Gastrocnemius medialis (tissue), 4 donors: Measurements from ENCODE around the gene PSMB3. TPM values are rescaled to one million over a fixed set of nuclear protein-coding genes. Genes with fewer than 3 reads are reported as not detected.

Experiments
- ATAC-seq, 2 donors: fragments of 150-250 bp; one replicate each; pipeline ENCODE4 v1.9.1; 2016
- DNase-seq, 2 donors: peaks; one replicate each; pipeline ENCODE4 v3.0.0-alpha.2; 2019
- H3K27ac ChIP-seq, 4 donors: fragments of 200-600 bp; sonication (generic); 1 replicate in 1 of 4; 2 replicates in 3 of 4; pipeline ENCODE4 v1.5.1; 2016 to 2018; ENCODE audit warnings: mild to moderate bottlenecking in 2 of 4, moderate library complexity in 1 of 4
- H3K27me3 ChIP-seq, 3 donors: fragments of 200-600 bp; sonication (generic) in 2 of 3; 1 replicate in 1 of 3; 2 replicates in 2 of 3; pipeline versions ENCODE4 v1.5.1 to v1.6.0; 2016 to 2019; ENCODE audit warnings: mild to moderate bottlenecking in 1 of 3, moderate library complexity in 1 of 3
- H3K36me3 ChIP-seq, 2 donors: fragments of 200-600 bp; sonication (generic) in 1 of 2; one replicate each; pipeline ENCODE4 v1.5.1; 2017 to 2018
- H3K4me1 ChIP-seq, 2 donors: fragments of 200-600 bp; sonication (generic) in 1 of 2; one replicate each; pipeline ENCODE4 v1.5.1; 2016 to 2017; ENCODE audit warnings: mild to moderate bottlenecking in 2 of 2
- H3K4me3 ChIP-seq, 4 donors: fragments of 200-600 bp; sonication (generic) in 3 of 4; 1 replicate in 1 of 4; 2 replicates in 3 of 4; pipeline ENCODE4 v1.5.1; 2016 to 2019; ENCODE audit warnings: mild to moderate bottlenecking in 2 of 4
- H3K9me3 ChIP-seq, 3 donors: fragments of 200-600 bp; sonication (generic) in 2 of 3; 1 replicate in 1 of 3; 2 replicates in 2 of 3; pipeline ENCODE4 v1.5.1; 2016 to 2019
- POLR2A ChIP-seq, 2 donors: fragments of 450-650 bp; IDR thresholded peaks; one replicate each; pipeline ENCODE4 v1.6.1; 2017; ENCODE audit warnings: antibody characterized with exemption in 2 of 2, mild to moderate bottlenecking in 2 of 2, moderate library complexity in 2 of 2
- in situ Hi-C, 4 donors: fragments of 200-750 bp; cut with MboI; loops; one replicate each; pipeline versions ENCODE4 v1.15.0 to v1.8.0; 2017; ENCODE audit warnings: low sequenced_read_pairs in 4 of 4
- intact Hi-C: fragments of 100-400 bp; cut with DNase I; formaldehyde crosslinking; loops from one replicate; pipeline ENCODE4 v1.15.1; 2023; ENCODE audit warnings: low total_unique reads
- total RNA-seq, 4 donors: library from RNA; depleted of rRNA; stranded (reverse); fragments of >200 nt; gene quantifications; one replicate each; pipeline versions ENCODE4 v1.1.0 to v1.2.3, GENCODE V29; 2016
- TF ChIP-seq, protein P1 (sequence below), 5 experiments: fragments of 450-650 bp in 3 of 5; fragments of 200-600 bp in 2 of 5; sonication (generic) in 2 of 5; IDR thresholded peaks in 4 of 5; conservative IDR thresholded peaks in 1 of 5; 1 replicate in 4 of 5; 2 replicates in 1 of 5; pipeline ENCODE4 v1.5.1; 2016 to 2019; ENCODE audit warnings: antibody characterized with exemption in 5 of 5, mild to moderate bottlenecking in 3 of 5, moderate library complexity in 3 of 5

The PSMB3 gene
- total RNA-seq, 4 donors from 2014 or later: 211 to 334 (median 280) TPM

DNA sequence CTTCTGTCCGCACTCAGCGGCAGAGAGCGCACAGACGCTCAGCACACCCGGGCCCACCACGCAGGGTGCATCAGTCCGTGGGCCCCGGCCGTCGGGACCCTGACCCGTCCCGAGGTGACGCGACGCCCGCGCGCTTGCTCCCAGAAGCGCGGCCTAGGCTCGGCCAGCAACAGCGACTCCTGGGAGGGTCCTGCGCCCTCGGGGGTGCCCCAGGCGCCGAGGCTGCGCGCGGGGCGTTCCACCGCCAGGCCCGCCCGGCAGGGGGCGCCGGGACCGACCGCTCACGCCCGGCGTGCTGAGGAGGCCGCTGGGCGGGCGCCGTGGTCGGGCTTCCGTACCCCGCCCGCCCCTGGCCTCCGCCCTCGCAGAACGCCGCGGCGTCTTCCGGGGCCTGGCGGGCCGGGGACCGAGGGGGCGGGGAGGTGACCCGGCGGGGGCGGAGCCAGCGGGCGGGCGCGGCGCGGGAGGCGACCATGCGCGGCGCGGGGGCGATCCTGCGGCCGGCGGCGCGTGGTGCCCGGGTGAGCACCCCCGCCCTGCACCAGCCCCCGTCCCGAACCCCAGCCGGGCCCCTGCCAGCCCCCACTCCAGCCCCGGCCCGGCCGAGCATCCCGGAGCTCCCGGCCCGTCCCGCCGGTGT lies 22.5 kb upstream of the PSMB3 start, which contains the start of gene CISD3:
Gene CISD3 (plus strand): TSS at position 456 of the 640 bp plus-strand sequence. CDS start 18 bp downstream, at position 474.
- H3K4me3 ChIP-seq: peak within 1 kb of the TSS; percentile 79 to 96 (median 87)
- intact Hi-C loops: loop anchor here (1.0 kb wide), 2 partner anchors 22 to 28 kb away; partner anchors contain the start of gene PSMB3
- peak within 1 kb of the TSS; percentile 88 to 95 (median 90) for H3K27ac ChIP-seq
- peak; percentile 81 to 86 for ATAC-seq
- H3K36me3 ChIP-seq: peaks cover 0 to 14% of the 10 kb centered on the region in 2 donors
- H3K27me3 ChIP-seq: no peaks in the 10 kb centered on the region
- TF ChIP-seq, protein P1, sequence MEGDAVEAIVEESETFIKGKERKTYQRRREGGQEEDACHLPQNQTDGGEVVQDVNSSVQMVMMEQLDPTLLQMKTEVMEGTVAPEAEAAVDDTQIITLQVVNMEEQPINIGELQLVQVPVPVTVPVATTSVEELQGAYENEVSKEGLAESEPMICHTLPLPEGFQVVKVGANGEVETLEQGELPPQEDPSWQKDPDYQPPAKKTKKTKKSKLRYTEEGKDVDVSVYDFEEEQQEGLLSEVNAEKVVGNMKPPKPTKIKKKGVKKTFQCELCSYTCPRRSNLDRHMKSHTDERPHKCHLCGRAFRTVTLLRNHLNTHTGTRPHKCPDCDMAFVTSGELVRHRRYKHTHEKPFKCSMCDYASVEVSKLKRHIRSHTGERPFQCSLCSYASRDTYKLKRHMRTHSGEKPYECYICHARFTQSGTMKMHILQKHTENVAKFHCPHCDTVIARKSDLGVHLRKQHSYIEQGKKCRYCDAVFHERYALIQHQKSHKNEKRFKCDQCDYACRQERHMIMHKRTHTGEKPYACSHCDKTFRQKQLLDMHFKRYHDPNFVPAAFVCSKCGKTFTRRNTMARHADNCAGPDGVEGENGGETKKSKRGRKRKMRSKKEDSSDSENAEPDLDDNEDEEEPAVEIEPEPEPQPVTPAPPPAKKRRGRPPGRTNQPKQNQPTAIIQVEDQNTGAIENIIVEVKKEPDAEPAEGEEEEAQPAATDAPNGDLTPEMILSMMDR (IDR thresholded peaks at IDR 0.05 in 4 of 5, conservative IDR thresholded peaks at IDR 0.05 in 1 of 5): peak in 4 of 5 experiments; percentile 91 to 98 (median 96)
- TF ChIP-seq POLR2A (IDR thresholded peaks at IDR 0.05): peak; percentile 55 to 68
- no peaks in the 10 kb centered on the region for H3K9me3 ChIP-seq
- peak; percentile 70 to 79 for DNase-seq
- H3K4me1 ChIP-seq: peaks cover 20 to 22% of the 10 kb centered on the region in 2 donors
- in situ Hi-C loops: loop anchor here in 3 of 4 donors (5.0 kb wide), 1 partner anchor 53 kb away; no protein-coding TSS in a partner anchor

DNA sequence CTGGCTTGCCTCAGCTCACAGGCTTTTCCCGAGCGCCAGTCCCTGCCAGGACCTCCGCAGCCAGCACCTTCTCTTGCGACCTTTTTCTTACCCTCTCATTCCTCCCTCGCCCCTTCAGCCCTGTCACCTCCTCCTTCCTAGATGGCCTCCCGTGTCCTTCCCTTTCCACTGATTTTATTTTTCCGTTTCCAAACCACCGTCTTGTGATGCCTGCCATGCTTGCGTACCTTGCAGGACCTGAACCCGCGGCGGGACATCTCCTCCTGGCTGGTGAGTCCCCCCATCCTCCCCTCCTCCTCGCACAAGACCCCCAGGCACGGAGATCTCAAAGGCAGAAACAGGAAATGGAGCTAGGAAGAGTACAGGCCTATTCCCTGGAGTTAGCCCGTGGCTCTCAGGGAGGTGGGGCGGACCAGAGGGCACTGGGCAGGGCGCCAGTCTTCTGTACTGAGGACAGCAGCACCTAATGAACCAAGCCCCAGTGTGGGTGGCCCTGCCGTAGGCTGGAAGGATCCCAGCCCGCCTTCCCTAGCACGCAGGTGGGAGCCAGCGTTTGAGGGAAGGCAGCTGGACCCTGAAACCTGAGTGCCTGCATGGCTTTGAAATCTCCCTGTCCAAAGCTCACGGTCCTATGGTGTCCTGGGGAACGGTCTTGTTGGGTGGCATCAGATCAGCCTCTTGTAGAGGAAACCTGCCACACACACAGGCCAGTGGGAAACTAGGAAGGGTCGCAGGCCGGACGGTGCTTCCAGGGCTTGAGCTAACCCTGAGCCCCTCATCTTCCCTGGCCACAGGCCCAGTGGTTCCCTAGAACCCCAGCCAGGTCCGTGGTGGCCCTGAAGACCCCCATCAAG lies 21.8 kb upstream of the PSMB3 start:
- peaks cover 25 to 29% of the 10 kb centered on the region in 2 donors for H3K4me1 ChIP-seq
- DNase-seq (peak in 1 of 2 donors; percentile 70), ATAC-seq (peak; percentile 39 to 43)
- peak overlapping the region; percentile 88 to 95 (median 90) for H3K27ac ChIP-seq
- no peaks in the 10 kb centered on the region for H3K27me3 ChIP-seq
- peaks cover 0 to 9% of the 10 kb centered on the region in 2 donors for H3K36me3 ChIP-seq
- H3K9me3 ChIP-seq: no peaks in the 10 kb centered on the region
- peak overlapping the region; percentile 79 to 96 (median 87) for H3K4me3 ChIP-seq
- no peak for TF ChIP-seq POLR2A (IDR thresholded peaks at IDR 0.05)
- TF ChIP-seq, protein P1 (IDR thresholded peaks at IDR 0.05 in 4 of 5, conservative IDR thresholded peaks at IDR 0.05 in 1 of 5): no peak
- intact Hi-C loops (loop anchor here (1.0 kb wide), 2 partner anchors 22 to 28 kb away; partner anchors contain the start of gene PSMB3), in situ Hi-C loops (loop anchor here in 3 of 4 donors (5.0 kb wide), 1 partner anchor 53 kb away; no protein-coding TSS in a partner anchor)

DNA sequence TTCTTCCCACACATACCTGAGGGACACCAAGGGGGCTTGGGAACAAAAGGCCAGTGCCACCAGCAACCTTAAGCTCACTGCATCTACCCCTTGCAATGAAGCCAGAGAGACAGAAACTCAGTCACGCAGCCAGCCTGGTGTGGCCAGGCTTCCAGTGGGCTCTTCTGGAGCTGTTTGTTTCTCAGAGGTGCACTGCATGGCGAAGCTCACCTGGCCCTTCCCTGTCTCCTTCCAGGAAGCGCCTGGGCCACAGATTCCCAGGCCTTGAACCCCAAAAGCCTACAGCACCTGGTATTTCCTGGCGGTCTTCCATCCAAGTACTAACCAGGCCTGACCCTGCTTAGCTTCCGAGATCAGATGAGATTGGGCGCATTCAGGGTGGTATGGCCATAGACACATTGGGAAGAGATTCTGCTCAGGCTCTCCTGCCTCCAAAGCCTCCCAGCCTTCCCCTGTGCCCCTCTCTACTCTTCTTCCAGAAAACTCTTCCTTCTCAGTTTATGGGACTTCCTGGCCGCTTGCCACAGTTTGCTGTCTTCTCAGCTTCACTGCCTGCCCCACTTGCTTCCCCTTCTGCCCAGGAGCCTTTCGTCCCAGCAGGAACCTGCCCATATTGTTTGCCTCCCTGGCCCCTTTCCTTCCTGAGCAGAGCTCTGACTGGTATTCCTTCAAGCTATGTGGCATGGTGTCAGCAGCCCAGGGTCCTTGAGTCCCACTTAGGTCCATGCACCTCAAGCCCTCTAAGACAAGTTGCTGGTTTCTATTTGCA lies 20.8 kb upstream of the PSMB3 start:
- intact Hi-C loops: no loop called here
- ATAC-seq (no peak), DNase-seq (no peak)
- TF ChIP-seq, protein P1 (IDR thresholded peaks at IDR 0.05 in 4 of 5, conservative IDR thresholded peaks at IDR 0.05 in 1 of 5): no peak
- TF ChIP-seq POLR2A (IDR thresholded peaks at IDR 0.05): no peak
- Histone ChIP-seq H3K4me1 (peaks cover 25 to 32% of the 10 kb centered on the region in 2 donors), H3K9me3 (no peaks in the 10 kb centered on the region), H3K36me3 (peaks cover 0 to 9% of the 10 kb centered on the region in 2 donors), H3K27ac (peak overlapping the region; percentile 88 to 95 (median 90)), H3K27me3 (no peaks in the 10 kb centered on the region), H3K4me3 (peak overlapping the region in 2 of 4 donors; percentile 94 to 96)
- in situ Hi-C loops: loop anchor here in 3 of 4 donors (5.0 kb wide), 1 partner anchor 54 kb away; no protein-coding TSS in a partner anchor
